Activated B cell treated with CpG ODN at 0.5 μM for 24 hours (primary cell): ENCODE results near the gene ATP7B. TPM values are rescaled to one million over a fixed set of nuclear protein-coding genes. Genes with fewer than 3 reads are reported as not detected.

Source experiments
- ATAC-seq: fragments of 200-7000 bp; cut with Tn5 transposase; one replicate; pipeline ENCODE4 v1.10.0; 2021; ENCODE audit warnings: low read depth, mild to moderate bottlenecking, moderate library complexity
- CTCF ChIA-PET: fragments of 350-600 bp; sonication (Branson Sonifier 250); formaldehyde crosslinking; loops from one replicate; lab custom pipeline; 2021; ENCODE audit warnings: antibody characterized with exemption; lab: Charles Lee
- POLR2A ChIA-PET: fragments of 350-600 bp; sonication (Branson Sonifier 250); formaldehyde crosslinking; loops from one replicate; lab custom pipeline; 2021; ENCODE audit warnings: antibody characterized with exemption; lab: Charles Lee
- DNase-seq: peaks from one replicate; pipeline ENCODE4 v3.0.0; 2022
- H3K27ac Mint-ChIP-seq: one replicate; pipeline ENCODE4 v1.8.0; 2020; ENCODE audit warnings: mixed read lengths
- H3K27me3 Mint-ChIP-seq: one replicate; pipeline ENCODE4 v1.8.0; 2021; ENCODE audit warnings: mixed read lengths
- H3K36me3 Mint-ChIP-seq: one replicate; pipeline ENCODE4 v1.8.0; 2021; ENCODE audit warnings: low read depth, mixed read lengths
- H3K4me1 Mint-ChIP-seq: one replicate; pipeline ENCODE4 v1.8.0; 2021; ENCODE audit warnings: mixed read lengths
- H3K4me3 Mint-ChIP-seq: one replicate; pipeline ENCODE4 v1.8.0; 2020; ENCODE audit warnings: mild to moderate bottlenecking, mixed read lengths
- H3K9me3 Mint-ChIP-seq: one replicate; pipeline ENCODE4 v1.8.0; 2020; ENCODE audit warnings: mixed read lengths
- intact Hi-C: fragments of 100-400 bp; cut with micrococcal nuclease; formaldehyde crosslinking; loops from one replicate; pipeline ENCODE4 v1.15.1; 2024
- total RNA-seq: library from RNA; stranded (reverse); gene quantifications from 2 replicates; pipeline ENCODE4 v1.2.3, GENCODE V29; 2022
- TF ChIP-seq, protein P1 (sequence below): fragments of 200-600 bp; IDR thresholded peaks from one replicate; pipeline ENCODE4 v1.8.0; 2022; ENCODE audit warnings: antibody characterized with exemption, mild to moderate bottlenecking

The ATP7B gene
- total RNA-seq, 1 donor from 2014 or later = 0.40 TPM

DNA sequence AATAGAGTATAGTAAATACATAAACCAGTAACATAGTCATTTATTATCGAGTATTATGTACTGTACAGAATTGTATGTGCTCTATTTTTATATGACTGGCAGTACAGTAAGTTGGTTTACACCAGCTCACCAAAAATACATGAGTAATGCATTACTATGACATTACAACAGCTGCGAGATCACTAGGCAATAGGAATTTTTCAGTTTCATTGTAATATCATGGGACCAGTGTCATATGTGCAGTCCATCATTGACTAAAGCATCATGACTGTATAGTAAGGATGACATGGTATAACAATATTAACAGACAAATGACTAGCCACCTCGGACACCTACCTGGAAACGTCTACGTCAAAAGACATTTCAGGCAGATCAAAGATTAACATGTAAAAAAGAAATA, 33.6 kb downstream of the ATP7B start:
- ATAC-seq (no peak), DNase-seq (no peak)
- intact Hi-C loops = no loop called here
- Mint-ChIP-seq H3K27ac (no peak overlapping the region), H3K27me3 (peaks cover 4% of the 10 kb centered on the region), H3K36me3 (no peaks in the 10 kb centered on the region), H3K4me3 (no peak overlapping the region), H3K4me1 (no peaks in the 10 kb centered on the region), H3K9me3 (no peaks in the 10 kb centered on the region)
- TF ChIP-seq, protein P1, sequence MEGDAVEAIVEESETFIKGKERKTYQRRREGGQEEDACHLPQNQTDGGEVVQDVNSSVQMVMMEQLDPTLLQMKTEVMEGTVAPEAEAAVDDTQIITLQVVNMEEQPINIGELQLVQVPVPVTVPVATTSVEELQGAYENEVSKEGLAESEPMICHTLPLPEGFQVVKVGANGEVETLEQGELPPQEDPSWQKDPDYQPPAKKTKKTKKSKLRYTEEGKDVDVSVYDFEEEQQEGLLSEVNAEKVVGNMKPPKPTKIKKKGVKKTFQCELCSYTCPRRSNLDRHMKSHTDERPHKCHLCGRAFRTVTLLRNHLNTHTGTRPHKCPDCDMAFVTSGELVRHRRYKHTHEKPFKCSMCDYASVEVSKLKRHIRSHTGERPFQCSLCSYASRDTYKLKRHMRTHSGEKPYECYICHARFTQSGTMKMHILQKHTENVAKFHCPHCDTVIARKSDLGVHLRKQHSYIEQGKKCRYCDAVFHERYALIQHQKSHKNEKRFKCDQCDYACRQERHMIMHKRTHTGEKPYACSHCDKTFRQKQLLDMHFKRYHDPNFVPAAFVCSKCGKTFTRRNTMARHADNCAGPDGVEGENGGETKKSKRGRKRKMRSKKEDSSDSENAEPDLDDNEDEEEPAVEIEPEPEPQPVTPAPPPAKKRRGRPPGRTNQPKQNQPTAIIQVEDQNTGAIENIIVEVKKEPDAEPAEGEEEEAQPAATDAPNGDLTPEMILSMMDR = no peak
- ChIA-PET CTCF (no interaction called here), POLR2A (no interaction called here)

DNA sequence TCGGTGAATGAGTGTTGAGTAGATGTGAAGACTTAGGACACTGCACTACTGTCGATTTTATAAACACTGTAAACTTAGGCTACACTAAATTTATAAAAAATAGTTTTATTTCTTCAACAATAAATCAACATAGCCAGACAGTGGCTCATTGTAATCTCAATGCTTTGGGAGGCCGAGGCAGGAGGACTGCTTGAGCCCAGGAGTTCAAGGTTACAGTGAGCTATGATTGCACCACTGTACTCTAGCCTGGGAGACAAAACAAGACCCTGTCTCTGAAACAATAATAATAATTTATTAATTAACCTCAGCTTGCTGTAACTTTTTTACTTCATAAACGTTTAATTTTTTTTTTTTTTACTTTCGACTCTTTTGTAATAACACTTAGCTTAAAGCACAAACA, 34.4 kb downstream of the ATP7B start:
- POLR2A ChIA-PET = no interaction called here

DNA sequence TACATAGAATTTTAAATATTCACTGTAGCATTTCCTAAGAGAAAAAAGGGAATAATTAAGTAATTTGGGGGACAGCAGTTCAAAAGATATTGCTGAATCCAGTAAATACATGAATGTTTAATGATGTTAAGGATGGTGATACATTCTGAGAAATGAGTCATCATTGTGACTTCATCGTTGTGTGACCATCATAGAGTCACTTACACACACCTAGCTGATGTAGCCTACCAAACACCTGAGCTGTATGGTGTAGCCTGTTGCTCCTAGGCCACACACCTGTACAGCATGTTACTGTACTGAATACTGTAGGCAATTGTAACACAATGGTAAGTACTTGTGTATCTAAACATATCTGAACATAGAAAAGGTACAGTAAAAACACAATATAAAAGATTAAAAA, 34.8 kb downstream of the ATP7B start:
- Mint-ChIP-seq H3K9me3 (no peaks in the 10 kb centered on the region), H3K27me3 (peaks cover 8% of the 10 kb centered on the region), H3K4me1 (no peaks in the 10 kb centered on the region), H3K4me3 (no peak overlapping the region), H3K36me3 (no peaks in the 10 kb centered on the region), H3K27ac (no peak overlapping the region)
- DNase-seq = no peak
- intact Hi-C loops = no loop called here
- TF ChIP-seq, protein P1 = no peak
- ChIA-PET POLR2A (no interaction called here), CTCF (interaction anchor here (1.0 kb wide), 1 partner anchor 63 kb away, joined by 3 read pairs; no protein-coding TSS in a partner anchor)
- ATAC-seq = no peak

More for the DNA sequence above, 34.4 kb downstream of the ATP7B start:
- Mint-ChIP-seq H3K36me3 (no peaks in the 10 kb centered on the region), H3K27ac (no peak overlapping the region), H3K9me3 (no peaks in the 10 kb centered on the region), H3K4me3 (no peak overlapping the region), H3K27me3 (peaks cover 8% of the 10 kb centered on the region), H3K4me1 (no peaks in the 10 kb centered on the region)
- CTCF ChIA-PET = no interaction called here
- ATAC-seq = no peak
- TF ChIP-seq, protein P1 = no peak
- intact Hi-C loops = no loop called here
- DNase-seq = no peak

DNA sequence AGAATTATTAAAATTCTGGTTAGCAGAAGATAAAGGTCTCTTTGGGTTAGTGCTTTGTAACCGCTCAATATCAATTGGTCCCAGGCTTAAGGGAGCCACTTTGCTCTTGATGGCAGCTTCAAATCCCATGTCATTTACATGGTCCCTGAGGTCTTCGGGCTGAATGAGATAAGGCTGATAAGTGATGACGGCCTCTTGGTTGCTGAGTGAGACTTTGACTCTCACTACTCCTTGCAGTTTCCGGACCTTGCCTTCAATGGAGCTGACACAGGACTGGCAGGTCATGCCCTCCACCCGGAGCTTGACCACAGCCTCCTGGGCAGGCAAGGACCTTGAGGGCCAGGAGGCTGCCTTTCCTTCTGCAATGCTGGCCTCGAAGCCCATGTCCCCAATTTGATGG, 36.8 kb downstream of the ATP7B start:
- TF ChIP-seq, protein P1 = no peak
- ATAC-seq = no peak
- no peaks in the 10 kb centered on the region for H3K9me3 Mint-ChIP-seq
- intact Hi-C loops = no loop called here
- H3K4me1 Mint-ChIP-seq = no peaks in the 10 kb centered on the region
- H3K27me3 Mint-ChIP-seq = peaks cover 8% of the 10 kb centered on the region
- H3K36me3 Mint-ChIP-seq = no peaks in the 10 kb centered on the region
- CTCF ChIA-PET = no interaction called here
- POLR2A ChIA-PET = no interaction called here
- no peak for DNase-seq
- no peak overlapping the region for H3K27ac Mint-ChIP-seq
- H3K4me3 Mint-ChIP-seq = no peak overlapping the region

DNA sequence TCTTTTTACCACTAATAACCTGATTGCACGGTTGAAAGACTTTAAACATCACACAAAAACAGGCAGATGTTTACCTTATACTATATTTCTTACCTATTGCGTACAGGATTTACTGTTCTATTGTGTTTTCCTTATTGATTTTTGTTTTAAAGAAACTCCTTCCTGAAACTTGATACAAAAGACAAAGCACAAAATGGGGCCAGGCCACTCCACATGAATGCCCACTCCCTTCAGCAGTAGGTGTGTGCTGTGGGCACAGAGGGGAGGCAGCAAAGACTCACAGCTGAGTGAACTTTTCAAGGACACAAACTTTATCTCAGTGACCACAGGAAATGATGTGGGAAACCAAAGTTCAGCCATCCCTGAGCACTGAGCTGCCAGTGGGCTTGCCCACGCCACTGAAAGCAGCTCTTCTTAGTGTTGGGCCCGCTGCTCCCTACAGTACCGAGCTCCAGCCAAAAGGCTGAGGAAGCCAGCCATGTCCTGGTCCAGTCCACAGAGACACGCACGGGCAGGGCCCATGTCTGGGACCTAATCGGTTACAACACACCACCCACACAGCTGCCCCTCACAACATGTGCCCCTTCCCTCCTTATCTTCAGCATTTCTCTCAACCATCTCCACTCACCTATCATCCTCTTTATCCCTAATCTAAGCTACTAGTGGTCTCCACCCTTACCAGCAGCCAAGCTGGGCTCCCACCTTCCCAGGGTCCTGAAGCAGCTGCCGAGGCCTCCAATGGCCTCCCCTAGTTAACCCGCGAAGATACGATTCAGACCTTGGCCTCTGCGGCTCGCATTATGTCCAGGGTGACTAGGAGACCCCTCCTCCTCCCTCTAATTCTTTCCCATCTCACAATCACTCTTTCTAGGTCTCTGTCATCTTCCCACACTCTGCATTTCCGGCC, 39.5 kb downstream of the ATP7B start:
- DNase-seq (no peak), ATAC-seq (no peak)
- no peaks in the 10 kb centered on the region for H3K36me3 Mint-ChIP-seq
- H3K4me1 Mint-ChIP-seq = no peaks in the 10 kb centered on the region
- TF ChIP-seq, protein P1 = no peak
- intact Hi-C loops = no loop called here
- peaks cover 7% of the 10 kb centered on the region for H3K27me3 Mint-ChIP-seq
- CTCF ChIA-PET = no interaction called here
- POLR2A ChIA-PET = no interaction called here
- H3K27ac Mint-ChIP-seq = no peak overlapping the region
- no peaks in the 10 kb centered on the region for H3K9me3 Mint-ChIP-seq
- H3K4me3 Mint-ChIP-seq = no peak overlapping the region
